Epithelial cell of esophagus (primary cell): ENCODE results near the gene GPR137B.
A peak's percentile ranks its signal among the peaks of the same experiment; 100 is the strongest.

Source experiments
- DNase-seq: peaks from one replicate; pipeline ENCODE4 v3.0.0; 2010; ENCODE audit warnings: low read depth
- H3K4me3 ChIP-seq: 2 replicates; pipeline ENCODE4 v1.5.1; 2011; ENCODE audit warnings: mild to moderate bottlenecking, low read length, control low read depth
- CTCF ChIP-seq: IDR thresholded peaks from 2 replicates; pipeline ENCODE4 v1.5.1; 2011; ENCODE audit warnings: low read depth, mild to moderate bottlenecking, low read length, control low read depth, inconsistent platforms; ENCODE audit not compliant: insufficient read depth; ENCODE audit errors: missing control alignments

The GPR137B gene

GRCh38 chr1:236167578-236167977 lies 25.2 kb downstream of the GPR137B start:
- no peak overlapping the region for H3K4me3 ChIP-seq
- no peak for DNase-seq
- no peak for TF ChIP-seq CTCF

- peak; percentile 40 for DNase-seq
- no peak overlapping the region for H3K4me3 ChIP-seq
Observed at GRCh38 chr1:236168716-236169429, 26.5 kb downstream of the GPR137B start.

GRCh38 chr1:236172041-236172579 lies 29.8 kb downstream of the GPR137B start:
- no peak overlapping the region for H3K4me3 ChIP-seq
- TF ChIP-seq CTCF = no peak
- no peak for DNase-seq

More at GRCh38 chr1:236168716-236169429, 26.5 kb downstream of the GPR137B start:
- peak; percentile 23 for TF ChIP-seq CTCF

GRCh38 chr1:236173174-236173767 lies 30.9 kb downstream of the GPR137B start:
- no peak for TF ChIP-seq CTCF
- H3K4me3 ChIP-seq = no peak overlapping the region
- DNase-seq = no peak

- TF ChIP-seq CTCF = no peak
- no peak overlapping the region for H3K4me3 ChIP-seq
- no peak for DNase-seq
Observed at GRCh38 chr1:236175642-236176336, 33.5 kb downstream of the GPR137B start.

GRCh38 chr1:236176337-236177336 lies 34.3 kb downstream of the GPR137B start:
- TF ChIP-seq CTCF = no peak
- no peak overlapping the region for H3K4me3 ChIP-seq
- no peak for DNase-seq
